ENCODE measurements around the gene GBP1.
"Not testable (repeated sequence)": the region's sequence is repeated elsewhere in the genome, so short reads cannot be mapped to it uniquely, and the experiment has no call there.

Gene GBP1

DNA sequence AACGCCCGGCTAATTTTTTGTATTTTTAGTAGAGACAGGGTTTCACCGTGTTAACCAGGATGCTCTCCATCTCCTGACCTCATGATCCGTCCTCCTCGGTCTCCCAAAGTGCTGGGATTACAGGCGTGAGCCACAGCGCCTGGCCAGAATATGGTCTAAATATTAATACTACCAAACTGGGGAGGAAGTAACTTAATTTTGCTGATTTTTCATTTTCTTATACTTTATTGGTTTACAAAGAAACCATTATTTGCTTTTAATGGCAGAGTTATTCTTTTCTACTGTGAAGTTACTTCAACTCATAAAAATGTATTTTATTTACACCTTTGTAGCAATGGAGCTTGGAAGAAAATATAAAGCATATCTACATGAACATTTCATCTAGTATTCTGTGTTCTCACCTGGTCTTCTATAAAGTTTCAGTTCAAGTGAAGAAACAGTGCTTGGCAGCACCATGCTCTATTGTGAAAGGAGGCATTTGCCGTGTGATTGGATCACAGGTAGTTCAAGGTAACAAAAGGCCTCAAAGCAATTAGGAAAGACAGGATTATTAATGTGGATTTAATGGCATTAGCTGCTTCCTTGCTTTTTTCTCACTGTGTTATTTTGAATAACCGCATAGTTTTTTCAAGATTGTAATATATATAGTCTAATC is 13.6 kb downstream of the GBP1 start:
- no peak for DNase-seq

DNA sequence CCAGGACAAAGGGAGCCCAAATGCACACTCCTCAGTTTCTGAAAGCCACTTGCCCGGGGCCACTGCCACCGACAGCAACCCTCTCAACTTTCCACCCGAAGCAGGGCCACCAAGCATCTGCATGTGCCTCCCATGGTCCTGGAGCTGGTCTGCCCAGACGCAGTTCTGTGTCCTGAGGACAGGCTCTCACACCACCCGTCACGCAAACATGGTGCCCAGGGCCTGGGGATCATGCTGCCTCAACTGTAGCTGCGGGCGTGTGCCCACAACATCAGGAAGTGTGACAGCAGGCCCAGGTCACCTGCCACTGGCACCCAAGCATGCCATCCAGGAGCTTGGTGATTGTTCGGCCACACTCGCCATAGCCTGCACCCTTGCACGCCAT is 14.4 kb downstream of the GBP1 start:
- DNase-seq: no peak

DNA sequence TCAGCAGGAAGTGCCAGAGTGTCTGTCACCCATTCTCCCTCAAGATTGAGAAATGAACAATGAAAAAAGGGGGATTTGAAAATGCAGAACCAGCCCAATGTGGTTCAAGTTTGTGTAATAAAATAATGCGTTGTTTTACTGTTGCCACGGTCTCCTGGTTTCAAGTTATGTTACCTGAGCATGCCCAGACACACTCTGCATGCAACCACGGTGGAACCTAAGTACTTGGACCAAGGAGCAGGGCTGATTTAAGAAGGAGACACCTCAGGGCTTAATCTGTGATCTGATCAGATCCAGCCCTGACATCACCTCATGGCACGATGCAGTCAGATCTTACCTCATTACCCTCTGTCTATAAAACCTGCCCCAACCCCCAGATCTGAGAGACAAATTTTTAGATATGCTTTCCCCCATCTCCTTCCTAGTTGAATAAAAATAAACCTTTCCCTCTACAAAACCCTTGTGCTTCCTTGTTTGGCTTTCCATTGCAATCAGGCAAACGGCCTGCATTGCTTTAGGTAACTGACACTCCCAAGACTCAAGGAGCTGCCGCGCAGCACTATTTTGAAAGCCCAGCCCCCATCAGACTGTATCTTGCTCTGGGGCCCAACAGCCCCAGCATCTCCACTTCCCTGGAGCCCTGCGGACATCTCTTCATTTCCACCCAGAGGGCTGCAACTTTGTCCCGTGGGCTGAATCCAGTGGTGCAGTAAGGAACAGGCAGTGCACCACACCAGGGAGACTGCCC is 14.9 kb downstream of the GBP1 start:
- DNase-seq: peak; percentile 4

DNA sequence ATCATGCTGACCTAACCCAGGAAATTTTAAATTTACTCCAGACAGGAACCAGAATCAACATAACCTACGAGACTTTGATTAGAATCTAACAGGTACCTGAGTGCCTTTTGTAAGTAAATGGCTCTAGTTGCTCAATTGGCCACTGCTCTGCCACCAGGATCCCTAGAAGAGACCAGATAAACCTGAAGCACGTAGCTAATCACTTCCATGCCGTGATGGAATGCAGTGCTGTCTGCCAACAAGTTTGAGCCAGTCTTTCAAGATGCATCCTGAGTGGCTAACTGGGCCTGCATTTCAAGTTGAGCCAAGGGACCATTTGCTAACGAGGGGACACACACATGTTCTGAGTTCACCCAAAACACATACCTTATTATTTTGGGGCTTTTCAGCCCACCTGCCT is 15.8 kb downstream of the GBP1 start:
- DNase-seq: not testable (repeated sequence)

DNA sequence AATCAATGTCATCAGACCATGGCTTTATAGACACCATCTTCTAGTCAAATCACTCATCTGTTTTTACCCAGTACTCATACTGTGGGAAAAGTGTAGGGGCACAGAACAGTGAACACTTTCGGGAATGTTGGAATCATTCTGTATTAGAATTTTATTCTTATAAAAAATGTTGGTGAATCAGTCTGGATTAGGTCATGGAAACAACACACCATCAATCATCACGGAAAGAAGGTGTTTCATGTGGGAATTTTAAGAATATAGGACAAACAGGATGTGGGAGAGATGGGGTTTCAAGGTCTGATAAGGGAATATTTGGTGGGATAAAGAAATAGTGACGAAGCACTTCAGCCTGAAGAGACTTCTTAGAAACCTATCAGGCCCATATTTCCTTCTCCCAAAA is 17.3 kb downstream of the GBP1 start:
- no peak for DNase-seq

DNA sequence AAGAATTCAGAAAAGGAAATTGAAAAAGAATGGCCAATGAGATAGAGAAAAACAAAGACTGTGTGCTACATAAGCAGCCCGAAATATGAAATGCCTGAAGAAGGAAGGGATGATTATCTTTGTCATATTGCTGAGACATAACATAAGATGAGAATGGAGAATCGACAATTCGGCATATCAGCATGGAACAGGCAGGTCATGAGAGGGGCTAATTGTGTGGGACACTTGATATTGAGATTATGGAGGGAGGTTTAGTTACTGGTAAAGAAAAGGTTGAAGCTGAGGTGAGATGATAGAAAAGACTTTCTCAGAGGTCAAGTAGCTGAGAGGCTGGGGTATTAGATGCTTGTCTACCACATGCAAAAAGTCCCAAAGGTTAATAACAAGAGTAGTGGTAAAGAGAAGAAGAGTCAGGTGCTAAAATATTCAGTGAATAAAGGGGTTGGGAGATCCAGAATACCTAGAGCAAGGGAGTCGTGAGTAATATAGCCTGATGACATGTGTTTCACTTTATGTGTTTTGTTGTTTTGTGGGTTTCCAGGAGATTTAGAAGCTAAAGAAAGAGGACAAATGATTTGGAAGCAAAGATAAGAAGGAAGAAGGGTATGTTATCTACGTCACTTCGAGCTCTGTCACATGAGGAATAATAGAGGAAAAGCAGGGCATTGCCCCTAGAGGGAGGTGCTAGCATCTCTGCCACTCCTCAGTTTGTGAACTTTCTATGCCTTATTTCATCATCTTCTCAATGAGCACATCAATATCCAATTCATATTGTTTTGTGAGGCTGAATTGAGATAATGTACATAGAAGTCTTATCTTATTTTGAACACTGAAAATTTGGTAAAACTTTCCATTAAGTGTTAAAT is 18.5 kb downstream of the GBP1 start:
- not testable (repeated sequence) for DNase-seq

DNA sequence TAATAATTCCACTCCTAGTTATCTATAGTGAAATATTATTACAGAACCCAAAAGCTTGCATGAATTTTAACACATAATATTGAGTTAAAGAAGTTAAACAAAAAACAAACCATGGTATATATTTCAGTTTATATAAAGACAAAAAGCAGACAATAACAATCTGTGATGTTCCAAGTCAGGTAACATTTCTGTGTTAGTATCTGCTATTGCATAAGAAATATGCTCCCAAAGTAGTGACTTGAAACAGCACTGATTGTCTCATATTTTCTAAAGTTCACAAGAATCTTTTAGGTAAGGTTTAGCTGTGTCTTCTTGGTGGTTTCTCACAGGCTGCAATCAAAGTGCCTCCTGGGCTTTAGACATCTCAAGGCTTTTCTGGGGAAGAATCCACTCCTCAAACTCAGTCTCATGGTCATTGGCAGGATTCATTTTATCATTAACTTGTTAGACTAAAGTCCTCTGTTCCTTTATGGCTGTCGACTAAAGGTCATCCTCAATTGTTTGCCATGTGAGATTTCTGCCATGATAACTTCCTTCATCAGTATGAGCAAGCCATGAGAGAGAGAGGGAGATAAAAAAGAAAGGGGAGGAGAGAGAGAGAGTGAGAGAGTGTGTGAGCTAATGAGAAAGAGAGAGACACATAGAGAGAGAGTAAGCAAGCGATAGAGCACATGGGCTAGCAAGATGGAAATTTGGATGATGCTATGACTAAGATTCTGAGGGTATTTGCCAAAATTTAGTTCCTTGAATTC is 19.9 kb downstream of the GBP1 start:
- no peak for DNase-seq

DNA sequence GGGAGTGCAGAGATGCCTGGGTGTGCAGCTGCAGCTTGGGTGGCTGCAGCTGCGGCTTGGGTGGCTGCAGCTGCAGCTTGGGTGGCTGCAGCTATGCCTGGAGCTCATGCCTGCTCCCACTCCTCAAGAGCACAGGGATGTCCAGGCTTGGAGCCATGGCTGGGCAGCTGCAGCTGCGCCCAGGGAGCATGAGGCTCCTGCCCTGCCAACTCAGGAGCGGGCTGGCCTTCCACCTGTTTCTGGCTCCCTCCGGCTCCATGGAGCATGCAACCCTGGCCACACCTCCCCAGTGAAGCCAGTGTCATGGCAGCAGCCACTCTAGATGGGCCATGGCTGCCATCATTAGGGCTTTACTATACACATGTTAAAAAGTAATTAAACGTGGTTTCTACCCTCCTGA is 21.1 kb downstream of the GBP1 start:
- DNase-seq: no peak

DNA sequence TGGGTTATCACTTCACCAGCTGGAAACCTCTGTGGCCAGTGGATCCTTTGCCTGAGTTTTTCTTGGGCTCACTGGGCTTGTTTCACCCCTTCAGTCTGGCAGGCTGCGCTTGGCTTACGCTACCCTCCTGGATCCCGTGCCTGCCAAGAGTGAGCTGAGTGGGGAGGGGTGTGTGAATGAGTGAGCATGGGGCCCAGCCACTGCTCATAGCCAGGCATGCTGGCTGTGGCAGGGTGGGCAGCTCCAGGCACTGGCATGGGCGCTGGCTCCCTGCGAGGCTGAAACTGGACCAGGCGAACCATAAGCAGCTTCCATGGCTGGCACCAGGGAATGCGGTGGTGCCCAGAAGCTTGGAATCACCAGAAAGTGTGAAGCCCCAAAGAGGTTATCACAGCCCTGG is 22.5 kb downstream of the GBP1 start:
- no peak for DNase-seq

DNA sequence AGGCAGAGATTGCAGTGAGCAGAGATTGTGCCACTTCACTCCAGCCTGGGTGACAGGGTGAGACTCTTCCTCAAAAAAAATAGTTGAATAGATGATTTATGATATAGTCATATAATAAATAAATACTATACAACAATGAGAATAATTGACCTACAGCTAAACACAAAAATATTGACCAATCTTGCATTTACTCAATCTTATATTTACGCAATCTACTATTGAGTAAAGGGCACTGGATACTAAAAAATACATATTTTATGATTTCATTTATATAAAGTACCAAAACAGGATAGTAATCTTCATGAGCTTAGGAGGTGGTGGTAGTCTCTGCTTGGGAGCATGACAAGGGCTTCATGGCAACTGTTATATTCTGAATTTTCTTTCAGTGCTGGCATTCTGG is 23.3 kb downstream of the GBP1 start:
- DNase-seq: no peak

DNA sequence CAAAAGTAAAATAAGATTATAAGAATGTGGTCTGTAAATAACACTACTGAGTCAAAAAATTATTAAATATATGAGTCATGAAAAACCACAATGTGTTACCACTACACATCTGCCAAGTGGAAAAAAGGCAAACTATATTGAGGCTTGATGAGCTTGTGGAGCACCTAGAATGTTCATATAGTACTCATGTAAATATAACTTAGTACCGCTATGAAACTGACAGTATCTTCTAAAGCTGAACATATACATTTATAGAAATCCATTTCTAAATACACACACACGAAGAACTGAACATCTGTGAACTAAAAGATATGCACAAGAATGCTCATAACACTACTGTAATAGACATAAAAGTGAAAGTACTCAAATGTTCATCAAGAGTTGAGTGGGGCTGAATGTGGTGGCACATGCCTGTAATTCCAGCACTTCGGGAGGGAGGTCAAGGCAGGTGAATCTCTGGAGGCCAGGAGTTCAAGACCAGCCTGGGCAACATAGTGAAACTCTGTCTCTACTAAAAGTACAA is 23.8 kb downstream of the GBP1 start:
- no peak for DNase-seq

DNA sequence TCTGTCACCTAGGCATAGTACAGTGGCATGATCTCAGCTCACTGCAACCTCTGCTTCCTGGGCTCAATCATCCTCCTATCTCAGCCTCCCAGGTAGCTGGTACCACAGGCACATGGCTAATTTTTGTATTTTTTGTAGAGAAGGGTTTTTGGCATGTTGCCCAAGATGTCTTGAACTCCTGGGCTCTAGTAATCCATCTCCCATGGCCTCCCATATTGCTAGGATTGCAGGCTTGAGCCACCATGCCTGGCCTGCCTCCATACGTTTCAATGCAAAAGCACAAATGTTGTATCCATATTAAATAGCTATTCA is 24.7 kb downstream of the GBP1 start:
- no peak for DNase-seq

DNA sequence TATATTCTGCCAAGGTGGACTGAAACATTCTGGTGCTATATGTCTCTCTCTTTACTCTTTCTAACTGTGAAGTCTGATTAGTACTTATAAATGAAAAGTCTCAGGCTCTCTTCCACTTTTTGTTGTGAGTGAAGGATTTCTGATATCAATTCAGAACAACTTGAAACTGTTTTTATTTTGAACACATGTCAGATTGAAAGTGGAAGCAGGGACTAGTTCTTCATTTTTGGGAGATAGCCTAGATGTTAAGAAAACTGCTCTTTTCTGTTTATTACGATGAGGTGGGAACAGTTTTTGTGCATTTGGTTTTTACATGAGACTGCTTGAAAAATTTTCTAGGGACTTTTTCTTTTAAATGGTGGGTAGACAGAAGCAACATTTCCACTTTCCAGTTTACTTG is 27.8 kb downstream of the GBP1 start:
- DNase-seq: no peak

DNA sequence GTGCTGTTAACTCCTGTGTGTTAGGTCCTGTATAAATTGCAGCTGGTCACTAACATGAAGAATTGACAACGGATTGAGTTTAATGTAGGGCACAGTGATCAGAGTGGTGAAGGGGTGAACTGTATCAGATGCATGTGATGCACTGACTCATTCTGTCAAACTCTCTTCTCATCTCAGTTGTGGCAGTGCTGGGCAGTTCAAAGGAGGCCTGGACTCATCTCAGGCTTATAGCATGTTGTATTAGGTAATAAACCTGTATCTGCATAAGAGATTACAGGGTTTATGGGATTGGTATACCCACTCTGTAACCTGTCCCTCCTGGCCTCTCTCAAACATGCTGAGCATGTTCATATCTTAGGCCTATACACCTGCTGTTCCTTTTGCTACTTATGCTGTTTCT is 29.9 kb downstream of the GBP1 start:
- DNase-seq: no peak

DNA sequence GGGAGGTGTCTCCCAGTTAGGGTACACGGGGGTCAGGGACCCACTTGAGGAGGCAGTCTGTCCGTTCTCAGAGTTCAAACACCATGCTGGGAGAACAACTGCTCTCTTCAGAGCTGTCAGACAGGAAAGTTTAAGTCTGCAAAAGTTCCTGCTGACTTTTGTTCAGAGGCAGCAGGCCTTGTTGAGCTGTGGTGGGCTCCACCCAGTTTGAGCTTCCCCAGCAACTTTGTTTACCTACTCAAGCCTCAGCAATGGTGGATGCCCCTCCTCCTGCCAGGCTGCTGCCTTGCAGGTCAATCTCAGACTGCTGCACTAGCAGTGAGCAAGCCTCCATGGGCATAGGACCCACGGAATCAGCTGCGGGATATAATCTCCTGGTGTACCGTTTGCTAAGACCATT is 31.0 kb downstream of the GBP1 start:
- not testable (repeated sequence) for DNase-seq

DNA sequence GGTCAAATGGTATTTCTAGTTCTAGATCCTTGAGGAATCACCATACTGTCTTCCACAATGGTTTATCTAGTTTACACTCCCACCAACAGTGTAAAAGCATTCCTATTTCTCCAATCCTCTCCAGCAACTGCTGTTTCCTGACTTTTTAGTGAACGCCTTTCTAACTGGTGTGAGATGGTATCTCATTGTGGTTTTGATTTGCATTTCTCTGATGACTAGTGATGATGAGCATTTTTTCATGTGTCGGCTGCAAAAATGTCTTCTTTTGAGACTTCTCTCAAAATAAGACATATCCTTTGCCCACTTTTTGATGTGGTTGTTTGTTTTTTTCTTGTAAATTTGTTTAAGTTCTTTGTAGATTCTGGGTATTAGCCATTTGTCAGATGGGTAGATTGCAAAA is 36.0 kb downstream of the GBP1 start:
- DNase-seq: not testable (repeated sequence)

DNA sequence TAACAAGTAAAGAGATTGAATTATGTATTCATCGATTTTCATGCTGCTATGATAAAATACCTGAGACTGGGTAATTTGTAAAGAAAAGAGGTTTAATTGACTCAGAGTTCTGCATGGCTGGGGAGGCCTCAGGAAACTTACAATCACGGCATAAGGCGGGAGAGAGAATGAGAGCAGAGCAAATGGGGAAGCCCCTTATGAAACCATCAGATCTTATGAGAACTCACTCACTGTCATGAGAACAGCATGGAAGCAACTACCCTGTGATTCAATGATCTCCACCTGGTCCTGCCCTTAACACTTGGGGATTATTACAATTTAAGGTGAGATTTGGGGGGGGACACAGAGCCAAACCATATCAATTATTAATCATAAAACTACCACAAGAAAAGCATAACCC is 39.1 kb downstream of the GBP1 start:
- no peak for DNase-seq

DNA sequence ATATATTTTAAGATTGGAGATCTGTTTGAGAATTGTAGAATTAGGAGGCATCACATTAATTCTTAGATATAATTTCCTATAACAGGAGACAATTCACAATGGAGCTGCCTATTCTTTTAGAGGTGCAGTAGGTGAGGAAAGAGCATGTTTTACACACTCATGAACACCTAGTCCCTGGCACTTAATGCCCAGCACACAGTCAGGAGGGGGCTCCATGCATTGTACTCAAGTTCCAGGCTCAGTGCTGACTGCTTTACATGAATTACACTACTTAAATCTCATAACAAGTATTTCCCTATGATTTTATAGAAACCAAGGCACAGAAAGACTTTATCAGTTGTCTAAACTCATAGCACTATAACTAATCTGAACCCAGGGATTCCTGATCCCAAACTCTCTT is 42.0 kb downstream of the GBP1 start:
- peak; percentile 22 for DNase-seq

DNA sequence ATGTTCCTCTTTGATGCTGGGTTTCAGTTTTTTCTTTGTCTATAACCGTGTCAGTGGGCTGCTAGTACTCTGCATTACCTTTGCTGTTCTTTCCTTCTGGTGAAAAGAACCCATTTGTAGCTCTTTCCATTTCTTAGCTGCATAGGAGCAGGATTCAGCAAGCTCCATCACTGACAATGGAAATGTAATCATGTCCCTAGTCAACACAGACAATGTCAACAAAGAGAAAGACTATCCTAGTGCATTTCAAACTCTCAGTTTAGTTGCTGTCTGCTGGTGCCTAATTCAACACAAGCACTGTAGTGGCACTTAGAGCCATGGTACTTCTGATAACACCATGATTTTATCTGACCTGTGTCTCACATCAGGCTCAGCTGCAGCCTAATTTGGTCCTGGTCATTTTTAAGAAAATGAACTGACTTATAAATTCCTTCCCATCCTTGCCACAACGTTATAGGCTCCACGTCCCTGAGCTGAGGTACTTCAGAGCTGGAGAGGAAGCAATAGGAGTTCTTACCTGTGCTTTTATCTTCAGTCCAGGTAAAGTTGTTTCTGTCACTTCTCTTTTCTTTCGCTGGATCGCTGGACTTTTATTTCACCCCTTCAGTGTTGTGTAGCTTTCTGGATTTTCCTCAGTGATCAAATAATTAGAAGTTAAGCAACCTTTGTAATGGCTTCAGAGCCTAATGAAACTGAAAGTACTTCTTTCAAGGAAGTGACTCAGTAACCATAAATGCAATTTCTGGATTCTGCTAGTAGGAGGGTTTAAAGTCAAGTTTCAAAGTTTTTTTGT is 42.6 kb downstream of the GBP1 start, which contains the start of gene GBP3:
Gene GBP3, minus strand, starts transcription at position 700 of the 793 bp plus-strand sequence. CDS start 2,145 bp downstream, outside the sequence.
- DNase-seq: peak; percentile 75

DNA sequence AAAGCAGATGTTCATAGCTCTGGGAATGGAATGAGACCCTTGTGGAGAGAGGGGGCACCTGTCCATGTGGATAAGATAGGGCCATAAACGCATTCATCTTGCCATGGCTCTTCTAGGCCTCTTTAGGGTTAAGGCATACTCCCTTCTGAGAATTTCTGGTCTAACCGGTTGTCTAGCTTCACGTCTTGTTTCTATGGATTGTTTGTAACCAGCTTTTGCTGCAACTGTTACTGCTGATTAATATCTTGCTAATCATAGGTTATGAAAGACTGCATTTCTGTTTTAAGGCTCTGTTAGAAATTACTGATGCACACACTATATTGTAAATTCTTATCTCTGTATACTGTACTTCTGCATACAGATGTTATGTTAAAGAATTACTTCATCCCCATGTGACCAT is 46.7 kb downstream of the GBP1 start:
- DNase-seq: not testable (repeated sequence)

DNA sequence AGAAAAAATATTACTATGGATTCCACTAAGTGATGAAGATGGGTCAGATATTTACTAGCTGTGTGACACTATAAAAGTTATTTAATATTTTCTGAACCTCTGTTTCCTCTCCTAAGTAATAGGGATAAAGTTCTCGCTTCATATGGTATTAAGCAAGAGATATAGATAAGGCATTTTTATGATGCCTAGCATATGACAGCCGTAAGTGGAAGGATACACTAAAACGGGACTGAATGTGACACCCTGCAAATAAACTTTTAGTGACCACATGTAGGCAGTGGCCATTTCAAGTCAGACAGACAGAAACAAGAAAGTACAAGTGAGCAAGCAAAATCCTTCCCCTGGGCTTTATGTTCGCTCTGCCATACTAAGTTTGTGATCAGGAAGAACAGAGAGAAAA is 56.5 kb downstream of the GBP1 start:
- no peak for DNase-seq
